Limb (tissue), 2 donors: ENCODE results near the gene SEMA6D.

Source experiments
- DNase-seq, 2 donors: peaks; one replicate each; pipeline ENCODE4 v3.0.0-alpha.2; 2016; ENCODE audit errors: extremely low spot score in 2 of 2

The SEMA6D gene

DNA sequence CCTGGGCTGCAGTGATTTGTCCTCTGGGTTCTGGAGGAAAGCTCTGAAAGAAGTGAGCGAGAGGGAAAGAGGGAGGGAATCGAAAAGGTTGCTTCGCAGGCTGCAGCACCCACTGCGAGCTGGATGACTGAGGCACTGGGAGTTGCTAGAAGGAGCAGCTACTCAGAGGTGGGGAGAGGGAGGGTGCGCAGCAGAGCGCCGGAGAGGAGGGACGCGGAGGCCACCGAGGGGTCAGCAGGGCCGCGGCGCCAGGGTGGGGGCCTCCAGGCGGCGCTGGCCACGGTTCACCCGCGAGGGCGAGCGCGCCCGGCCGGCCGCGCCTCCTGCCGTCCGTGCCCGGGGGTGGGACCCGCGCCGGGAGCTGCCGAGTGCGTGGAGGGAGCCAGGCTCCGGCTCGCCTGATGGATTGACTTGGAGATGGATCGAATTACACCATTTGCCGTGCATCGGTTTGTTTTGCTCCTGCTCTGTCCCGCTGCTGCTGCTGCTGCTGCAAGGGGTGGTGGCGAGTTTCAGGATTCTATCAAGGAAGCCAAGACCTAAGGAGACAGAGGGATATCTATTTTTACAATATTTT lies at the start of gene SEMA6D:
Gene SEMA6D, plus strand, starts transcription at position 470 of the 577 bp plus-strand sequence. CDS start 42,294 bp downstream, outside the sequence.
- peak; percentile 76 to 87 for DNase-seq

DNA sequence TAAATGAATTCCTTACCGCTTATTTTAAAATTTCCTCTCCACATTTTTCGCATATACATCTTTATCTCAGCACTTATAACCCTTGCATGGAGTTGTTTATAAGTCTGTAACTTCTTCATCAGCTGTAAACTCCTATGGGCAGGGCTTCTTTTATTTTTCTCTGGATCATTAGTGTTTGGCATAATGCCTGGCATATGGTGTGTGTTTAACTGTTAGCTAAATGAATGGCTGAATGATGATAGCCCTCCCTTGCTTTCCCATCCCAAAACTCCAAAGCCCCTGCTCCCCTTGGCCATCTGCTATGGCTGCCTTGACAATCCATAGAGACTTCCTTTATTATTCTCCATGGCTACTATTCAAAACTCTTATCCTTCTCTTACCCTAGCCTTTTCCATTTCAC lies 48.1 kb upstream of the SEMA6D start:
- no peak for DNase-seq

DNA sequence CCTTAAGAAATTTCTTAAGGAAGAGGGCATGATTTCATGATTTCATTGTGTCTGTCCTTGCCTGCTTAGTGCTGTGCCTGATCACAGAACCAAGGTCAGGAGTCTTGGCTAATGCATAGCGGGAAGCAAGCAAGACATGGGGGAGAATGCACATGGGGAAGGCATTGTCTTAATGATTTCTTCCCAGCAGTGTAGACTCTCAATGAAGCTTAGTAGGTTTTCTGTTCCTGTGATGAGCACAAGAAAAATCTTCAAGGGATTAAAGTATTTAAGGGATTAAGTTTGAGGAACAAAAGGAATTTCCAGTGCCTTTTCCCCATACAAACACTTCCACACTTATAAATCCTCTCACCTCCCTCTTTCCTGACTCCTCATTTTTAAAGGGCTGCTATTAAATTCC lies 46.9 kb upstream of the SEMA6D start:
- no peak for DNase-seq

GRCh38 chr15:47673232-47673761 lies 44.0 kb upstream of the SEMA6D start:
- no peak for DNase-seq

GRCh38 chr15:47674586-47675232 lies 42.6 kb upstream of the SEMA6D start:
- no peak for DNase-seq

DNA sequence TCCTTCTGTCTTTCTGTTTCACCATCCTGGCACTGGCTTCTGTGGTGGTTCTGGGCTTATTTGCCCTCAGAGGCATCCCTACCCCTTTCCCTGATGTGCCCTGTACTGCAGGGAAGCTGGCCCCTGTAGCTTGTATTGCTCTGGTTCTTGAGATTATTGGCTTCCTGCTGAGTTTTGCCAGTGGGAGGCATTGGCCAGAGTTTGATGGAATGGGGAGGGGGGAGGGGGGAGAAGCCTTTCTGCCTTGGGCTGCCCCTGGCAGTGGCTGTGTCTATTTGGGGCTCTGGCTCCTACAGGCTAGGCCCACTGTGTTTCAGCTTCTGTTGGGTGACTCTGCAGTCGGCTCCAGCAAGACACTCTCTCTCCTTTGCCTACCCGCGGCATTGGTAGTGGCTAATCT lies 41.6 kb upstream of the SEMA6D start:
- no peak for DNase-seq

DNA sequence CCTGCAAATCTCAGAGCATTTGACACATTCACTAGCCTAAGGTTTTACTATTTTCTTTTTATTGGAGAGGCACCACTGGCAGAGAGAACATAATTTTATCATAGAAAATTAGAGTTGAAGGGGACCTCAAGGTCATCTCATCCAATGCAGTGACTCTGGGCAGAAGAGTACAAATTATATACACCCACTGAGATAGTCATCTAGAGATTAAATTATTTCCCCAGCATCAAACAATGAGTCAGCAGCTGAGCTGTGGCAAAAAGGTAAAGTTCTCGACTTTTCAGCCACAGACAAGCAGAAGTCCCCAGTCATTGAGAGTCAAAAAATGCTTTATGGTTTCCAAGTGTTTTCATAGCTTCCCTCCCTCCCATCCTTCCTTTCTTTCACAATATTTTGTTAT lies 39.3 kb upstream of the SEMA6D start:
- DNase-seq, result no peak

- no peak for DNase-seq
Measured at GRCh38 chr15:47682661-47683060, 34.6 kb upstream of the SEMA6D start.

- DNase-seq, result no peak
Measured at GRCh38 chr15:47685141-47685870, 32.0 kb upstream of the SEMA6D start.

DNA sequence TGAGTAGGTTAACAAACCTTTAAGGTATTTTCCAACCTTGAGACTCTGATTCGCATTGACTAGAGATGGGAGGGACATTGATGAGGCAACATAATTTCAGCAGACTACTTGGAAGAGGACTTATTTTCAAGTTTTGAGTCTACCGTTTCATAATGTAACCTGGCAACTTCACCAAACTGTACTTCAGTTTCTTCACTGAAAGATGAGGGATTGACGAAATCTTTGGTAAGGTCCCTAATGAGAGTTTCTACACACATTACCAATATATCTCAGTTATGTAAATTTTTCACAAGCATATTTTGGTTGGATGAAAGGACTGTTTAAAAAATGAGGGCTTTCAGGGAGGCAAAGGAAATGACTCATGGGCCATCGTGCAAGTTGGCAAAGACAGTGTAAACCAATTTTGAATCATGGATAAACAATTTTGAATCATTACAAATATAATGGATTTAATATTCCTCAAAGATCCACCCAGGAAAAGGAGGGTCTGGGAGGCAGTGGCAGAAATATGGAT lies 28.7 kb upstream of the SEMA6D start:
- DNase-seq, result no peak

DNA sequence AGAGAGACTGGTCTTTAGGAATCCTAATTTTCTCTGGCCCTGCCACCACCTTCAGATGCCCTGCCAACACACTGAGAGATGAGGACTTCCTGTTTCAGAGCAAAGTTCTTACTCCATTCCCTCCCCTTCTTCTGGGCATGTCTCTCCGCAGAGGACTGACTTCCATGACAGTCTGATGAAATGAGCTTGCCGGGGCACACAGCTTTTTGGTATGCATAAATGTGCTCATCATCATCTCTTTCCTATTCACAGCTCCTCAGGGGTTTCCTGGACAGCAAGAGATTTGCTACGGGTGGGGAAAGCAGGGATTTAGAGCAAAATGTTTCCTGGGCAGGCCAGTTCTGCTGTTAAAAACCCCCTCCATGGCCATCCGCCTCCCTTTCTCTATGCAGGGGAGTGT lies 27.6 kb upstream of the SEMA6D start:
- no peak for DNase-seq

DNA sequence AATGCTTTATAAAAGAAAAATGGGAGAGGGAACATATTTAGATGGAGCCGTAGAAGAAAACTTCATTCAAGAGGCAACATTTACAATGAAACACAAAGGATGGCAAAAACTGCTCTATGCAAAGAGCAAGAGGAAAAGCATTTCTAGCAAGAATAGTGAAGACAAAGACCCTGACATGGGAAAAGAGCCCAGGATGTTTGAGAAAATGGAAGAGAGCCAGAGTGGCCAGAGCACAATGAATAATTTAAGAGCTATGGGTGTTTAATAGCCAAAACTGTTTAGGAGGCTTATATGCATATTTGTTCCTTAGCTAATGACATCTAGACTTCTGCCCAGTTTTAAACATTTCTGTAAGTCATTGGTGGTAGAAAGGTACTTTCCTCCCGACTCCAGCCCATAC lies 25.4 kb upstream of the SEMA6D start:
- no peak for DNase-seq

GRCh38 chr15:47696351-47696750 lies 21.0 kb upstream of the SEMA6D start:
- no peak for DNase-seq

DNA sequence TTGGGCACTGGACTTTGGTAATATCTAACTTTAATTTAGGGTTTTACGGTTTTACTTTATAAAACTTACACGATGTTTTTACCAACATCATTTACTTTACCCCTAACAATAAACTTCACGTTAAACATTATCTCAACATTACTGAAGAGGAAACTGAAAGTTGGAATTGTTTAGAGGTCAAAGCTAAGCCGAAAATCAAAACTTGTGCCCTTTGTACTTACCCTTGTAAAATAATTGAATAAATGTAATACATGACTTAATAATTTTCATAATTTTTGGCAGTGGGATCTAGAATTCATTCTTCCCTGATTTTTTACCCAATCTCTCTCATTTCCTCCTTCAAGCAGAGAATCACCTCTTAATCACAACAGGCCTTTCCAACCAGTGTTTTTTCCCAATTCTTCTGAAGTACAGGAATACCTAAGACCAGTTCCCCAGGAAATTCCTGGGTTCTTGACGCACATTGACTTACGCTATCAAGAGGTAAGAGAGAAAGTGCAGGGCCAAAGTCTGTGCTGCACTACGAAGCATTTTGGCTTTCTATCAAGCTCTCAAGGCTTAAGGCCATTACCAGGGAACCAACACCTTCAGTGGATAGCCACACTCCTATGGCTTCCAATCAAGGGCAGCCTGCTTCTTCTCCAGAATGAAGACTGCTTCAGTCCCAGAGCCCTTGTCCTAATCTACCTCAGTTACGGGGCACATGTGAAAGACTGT lies 11.9 kb upstream of the SEMA6D start:
- DNase-seq, result no peak

GRCh38 chr15:47707391-47707790 lies 9.9 kb upstream of the SEMA6D start:
- no peak for DNase-seq

DNA sequence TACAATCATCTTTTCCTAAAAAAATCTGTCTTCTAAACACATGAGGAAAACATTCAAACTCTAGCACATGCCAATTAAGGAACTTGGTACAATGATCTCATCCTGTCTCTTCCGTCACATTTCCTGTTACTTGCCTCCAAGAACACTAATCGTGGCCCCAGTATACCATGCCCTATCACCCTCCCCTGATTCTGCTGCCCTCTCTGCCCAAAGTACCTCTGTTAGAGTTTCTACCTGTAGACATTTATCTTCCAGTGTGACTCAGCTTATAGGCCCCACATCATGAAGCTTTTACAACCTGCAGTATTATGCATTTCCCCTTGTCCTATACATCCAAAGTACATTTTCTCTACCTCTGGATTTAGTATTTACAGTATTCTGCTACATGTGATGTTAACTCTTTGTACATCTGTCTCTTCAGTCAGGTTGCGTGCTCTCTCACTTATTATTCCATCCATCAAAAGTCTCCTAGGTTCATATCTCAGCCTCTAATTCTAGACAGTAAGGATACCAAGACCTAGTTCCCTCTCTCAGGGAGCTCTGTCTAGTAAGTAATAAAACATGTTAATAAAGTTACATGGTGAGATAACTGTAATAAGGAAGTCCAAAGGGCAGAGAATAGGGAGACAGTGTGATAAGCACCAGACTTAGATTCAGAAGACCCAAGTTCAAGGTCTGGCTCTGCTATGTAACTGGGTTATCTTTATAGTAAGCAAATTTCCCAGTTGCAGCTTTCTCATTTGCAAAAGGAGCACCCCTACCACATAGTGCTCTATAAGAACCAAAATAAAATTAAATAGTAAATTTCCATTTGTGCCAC lies 8.9 kb upstream of the SEMA6D start:
- no peak for DNase-seq

GRCh38 chr15:47711655-47712054 lies 5.7 kb upstream of the SEMA6D start:
- no peak for DNase-seq

GRCh38 chr15:47715402-47715801 lies 1.9 kb upstream of the SEMA6D start:
- no peak for DNase-seq

- DNase-seq, result peak in 1 of 2 donors; percentile 42
Measured at GRCh38 chr15:47715856-47716445, 1.4 kb upstream of the SEMA6D start.

DNA sequence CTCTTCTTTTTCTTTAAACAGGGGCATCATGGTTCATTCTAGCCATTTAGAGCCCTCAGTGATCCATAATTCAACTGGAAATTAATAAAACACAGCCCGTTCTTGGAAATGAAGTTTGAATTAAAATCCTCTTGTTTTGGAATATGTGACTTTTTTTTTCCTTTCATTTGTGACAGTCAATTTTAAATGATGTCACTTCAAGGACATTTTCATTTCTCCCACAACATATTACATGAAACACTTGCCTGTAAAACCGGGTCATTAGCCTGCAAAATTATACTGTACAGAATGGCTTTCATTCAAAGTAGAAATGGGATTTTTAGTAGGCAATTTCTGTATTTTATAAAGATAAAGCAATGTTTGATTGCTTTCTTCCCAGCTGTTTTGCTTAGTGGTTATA lies 789 bp upstream of the SEMA6D start:
- DNase-seq, result no peak
